ENCODE results near the gene OAS3. TPM values are rescaled to one million over a fixed set of nuclear protein-coding genes. Genes with fewer than 3 reads are reported as not detected.

OAS3 gene
- total and polyA plus RNA-seq, 10 of the 15 experiments (the other 5 are each of a cell fraction or from before 2014, with no cell fraction given): 5.1 to 107 (median 18.0) TPM

GRCh38 chr12:113021500-113021899 lies 83.2 kb downstream of the OAS3 start:
- H3K36me3 ChIP-seq (ENCODE audit: control insufficient read depth in 2 of 2, insufficient read depth in 2 of 2, low read length in 1 of 2): no peaks in the 10 kb centered on the region
- ChIA-PET POLR2A (no interaction called here), CTCF (interaction anchor here (1.8 to 2.0 kb wide), 2 partner anchors 28 to 121 kb away, joined by 5 to 9 read pairs; no protein-coding TSS in a partner anchor), SMC1A (ENCODE audit: uncharacterized antibody, unreplicated experiment) (interaction anchor here (1.1 to 1.9 kb wide), 3 partner anchors 9 to 29 kb away, joined by 4 to 7 read pairs (median 7); no protein-coding TSS in a partner anchor), RAD21 (ENCODE audit: unreplicated experiment) (no interaction called here)
- H3K27ac ChIP-seq (ENCODE audit: control insufficient read depth, insufficient read depth): no peak overlapping the region
- DNase-seq (ENCODE audit: low read depth, low spot score): no peak
- no peaks in the 10 kb centered on the region for H3K9me3 ChIP-seq (replicated peaks; ENCODE audit: control insufficient read depth, insufficient read depth, low read length)
- H2AFZ ChIP-seq (ENCODE audit: control insufficient read depth, low read depth, low read length): no peak overlapping the region
- no peaks in the 10 kb centered on the region for H4K20me1 ChIP-seq (ENCODE audit: control insufficient read depth, insufficient read depth)
- in situ Hi-C loops (cut with MboI): no loop called here
- no peak overlapping the region for H3K4me3 ChIP-seq
- no peak overlapping the region for H3K9ac ChIP-seq (ENCODE audit: control insufficient read depth, insufficient read depth, low read length)
- no peaks in the 10 kb centered on the region for H3K4me1 ChIP-seq (ENCODE audit: control insufficient read depth, insufficient read depth, low read length)
- WGBS (ENCODE audit: insufficient coverage, insufficient replicate concordance, low lambda C conversion rate, missing lambda C conversion rate): 52% methylated on average over 1 of the region's 1 CpG
- no peak for FAIRE-seq
- intact Hi-C loops (cut with micrococcal nuclease; ENCODE audit: unreplicated experiment): no loop called here
- no peaks in the 10 kb centered on the region for H3K79me2 ChIP-seq (ENCODE audit: control insufficient read depth, insufficient read depth, low read length)
- no TSS peak for BruUV-seq (replicated peaks)
- ATAC-seq: no peak
- H3K27me3 ChIP-seq (replicated peaks in 1 of 2; ENCODE audit: control insufficient read depth in 2 of 2, insufficient read depth in 2 of 2, low read length in 1 of 2): peaks cover 0 to 3% of the 10 kb centered on the region in 2 experiments; a peak in 2 of 4 replicates
- H3K4me2 ChIP-seq (ENCODE audit: control insufficient read depth, insufficient read depth): no peak overlapping the region
- TF ChIP-seq ZBTB33 (IDR thresholded peaks at IDR 0.05) (no peak), TCF7 (IDR thresholded peaks at IDR 0.05; ENCODE audit: borderline replicate concordance) (no peak), ATF2 (IDR thresholded peaks at IDR 0.05; ENCODE audit: low read length) (no peak), ESRRA (IDR thresholded peaks at IDR 0.05; ENCODE audit: low read length) (no peak), CEBPZ (IDR thresholded peaks at IDR 0.05; ENCODE audit: low read depth, low read length) (no peak), ZZZ3 (IDR thresholded peaks at IDR 0.05; ENCODE audit: control insufficient read depth, insufficient read length, low read depth) (no peak), SKIL (IDR thresholded peaks at IDR 0.05; ENCODE audit: low read depth, poor library complexity, severe bottlenecking) (no peak), TCF12 (IDR thresholded peaks at IDR 0.05; ENCODE audit: low read depth, low read length) (no peak), HDAC2 (IDR thresholded peaks at IDR 0.05) (no peak), TARDBP (IDR thresholded peaks at IDR 0.05; ENCODE audit: borderline replicate concordance) (no peak), NKRF (conservative IDR thresholded peaks at IDR 0.05) (no peak), NFYB (IDR thresholded peaks at IDR 0.05; ENCODE audit: insufficient read depth, low read depth, low read length) (no peak), BRCA1 (IDR thresholded peaks at IDR 0.05; ENCODE audit: low read depth, low read length) (no peak), RFX5 (IDR thresholded peaks at IDR 0.05; ENCODE audit: low read depth, low read length) (no peak)
